GM19351 (cell line): ENCODE results near the gene BEST1.

Source experiments
- ATAC-seq: cut with Tn5 transposase; IDR thresholded peaks from one replicate; pipeline ENCODE4 v1.9.1; 2021; ENCODE audit warnings: mild to moderate bottlenecking, moderate library complexity; ENCODE audit not compliant: unreplicated experiment

The BEST1 gene

GRCh38 chr11:61914471-61915171, 35.5 kb upstream of the BEST1 start:
- ATAC-seq: no peak

- no peak for ATAC-seq
These were observed 33.3 kb upstream of the BEST1 start for GRCh38 chr11:61916737-61917333.

GRCh38 chr11:61917334-61918109, 32.6 kb upstream of the BEST1 start, which contains the start of gene RAB3IL1:
RAB3IL1 (minus strand) TSS chr11:61917566; CDS start chr11:61917367, 199 bp downstream.
- ATAC-seq: no peak

DNA sequence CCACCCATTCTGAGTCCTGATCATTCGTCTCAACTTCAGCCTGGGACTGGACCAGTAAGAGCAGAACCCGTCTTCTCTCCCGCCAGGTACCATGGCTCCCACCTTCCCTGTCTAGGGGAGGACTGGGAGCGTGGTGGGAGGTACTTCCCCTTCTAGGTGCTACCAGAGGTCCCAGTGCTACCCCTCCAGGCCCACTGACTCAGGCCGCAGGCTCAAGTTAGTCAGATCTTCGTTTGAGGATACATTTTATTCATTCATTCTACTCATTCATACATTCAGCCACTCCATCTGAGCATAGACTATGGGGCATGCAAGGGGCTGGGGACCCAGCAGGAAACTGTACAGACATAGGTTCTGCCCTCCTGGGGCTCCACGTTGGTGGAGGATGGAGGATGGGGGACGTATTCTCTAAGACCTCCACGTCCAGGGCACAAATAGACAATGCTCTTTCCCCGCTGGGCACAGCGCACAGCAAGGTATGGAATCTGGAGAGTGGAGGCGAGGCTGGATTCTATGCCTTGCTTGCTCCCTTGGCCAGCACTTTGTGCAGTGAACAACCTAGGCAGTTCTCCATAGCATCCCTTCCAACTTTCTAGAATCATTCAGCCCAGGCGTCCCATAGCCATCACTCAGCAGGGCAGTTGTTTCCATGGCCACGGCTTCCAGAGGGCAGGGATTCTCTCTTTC, 31.8 kb upstream of the BEST1 start:
- ATAC-seq: no peak

GRCh38 chr11:61918938-61919704, 31.0 kb upstream of the BEST1 start:
- ATAC-seq: no peak

GRCh38 chr11:61919705-61920631, 30.2 kb upstream of the BEST1 start:
- ATAC-seq: no peak

DNA sequence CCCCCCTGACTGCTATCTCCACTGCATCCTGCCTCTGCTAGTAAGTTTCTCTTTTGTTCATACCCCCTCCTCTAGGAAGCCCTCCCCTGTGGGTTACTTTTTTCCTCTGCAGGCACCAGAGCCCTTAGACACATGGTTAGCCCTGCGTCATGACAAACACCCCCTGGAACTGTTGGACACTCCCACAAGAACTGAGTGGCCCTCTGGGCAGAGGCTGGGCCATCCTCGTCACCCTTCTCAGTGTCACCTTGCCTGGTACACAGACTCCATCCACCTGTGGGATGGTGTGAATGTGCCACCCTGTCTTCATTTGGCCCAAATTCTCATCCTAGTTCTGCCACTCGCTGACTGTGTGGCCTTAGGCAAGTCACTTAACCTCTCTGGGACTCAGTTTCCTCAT, 28.7 kb upstream of the BEST1 start:
- no peak for ATAC-seq

- ATAC-seq: no peak
These were observed 27.6 kb upstream of the BEST1 start for GRCh38 chr11:61922539-61922938.

DNA sequence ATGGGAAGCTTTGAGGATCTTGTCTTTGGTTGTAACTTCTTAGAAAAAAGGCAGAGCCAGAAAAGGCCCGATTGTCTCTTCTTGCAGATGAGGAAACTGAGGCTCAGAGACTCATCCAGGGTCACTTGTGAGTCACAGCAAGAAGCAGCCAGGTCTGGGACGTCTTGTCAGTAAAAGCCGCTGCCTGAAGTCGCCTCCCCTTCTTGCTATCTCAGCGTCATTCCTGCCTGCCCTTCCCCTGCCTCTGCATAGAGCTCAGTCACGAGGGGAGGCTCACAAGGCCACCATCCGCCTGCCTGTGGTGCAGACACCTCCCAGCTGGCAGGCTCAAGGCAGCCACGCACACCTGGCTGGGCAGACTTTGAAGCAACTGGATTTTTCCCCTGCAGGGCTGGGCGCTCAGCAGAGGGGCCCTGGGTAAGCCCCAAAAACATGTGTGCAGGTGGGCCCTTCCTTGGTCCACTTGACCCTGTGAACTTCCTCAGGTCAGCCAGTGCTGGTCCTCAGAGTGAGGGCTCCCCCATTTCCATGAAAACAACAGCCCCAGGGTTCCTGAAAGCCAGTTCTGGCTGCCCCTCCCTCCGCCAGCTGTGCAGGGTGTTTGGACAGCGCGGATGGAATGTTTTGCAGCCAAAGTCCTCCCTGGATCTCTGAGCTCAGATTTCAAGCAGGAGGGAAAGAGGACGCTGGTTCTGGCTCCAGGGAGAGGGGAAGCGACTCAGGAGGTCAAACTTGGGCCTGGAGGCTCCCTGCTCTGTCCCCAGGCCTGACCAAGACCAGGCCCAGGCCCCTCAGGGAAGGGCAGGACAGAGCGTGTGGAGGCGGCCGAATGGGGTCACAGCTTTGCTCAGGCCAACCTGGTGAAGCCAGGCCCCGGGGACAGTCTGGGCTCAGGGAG, 26.7 kb upstream of the BEST1 start:
- ATAC-seq: no peak

DNA sequence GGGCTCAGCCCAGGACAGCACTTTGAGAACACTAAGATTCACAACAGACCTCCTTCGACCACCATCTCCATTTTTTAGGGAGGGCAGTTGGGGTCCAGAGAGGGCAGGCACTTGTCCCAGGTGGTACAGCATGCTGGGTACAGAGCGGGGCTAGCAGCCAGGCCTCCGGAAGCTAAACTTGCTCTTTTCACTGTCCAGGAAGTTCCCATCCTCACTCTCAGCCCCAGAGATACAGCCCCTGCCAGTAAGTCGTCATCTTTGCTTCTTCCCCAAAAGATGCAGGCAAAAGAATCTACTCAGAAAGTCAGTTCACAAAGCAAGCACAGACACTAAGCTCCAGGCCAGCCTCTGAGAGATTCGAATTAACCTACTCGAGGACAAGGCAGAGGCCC, 26.1 kb upstream of the BEST1 start:
- ATAC-seq: no peak

- ATAC-seq: no peak
These were observed 24.4 kb upstream of the BEST1 start for GRCh38 chr11:61925736-61926135.

DNA sequence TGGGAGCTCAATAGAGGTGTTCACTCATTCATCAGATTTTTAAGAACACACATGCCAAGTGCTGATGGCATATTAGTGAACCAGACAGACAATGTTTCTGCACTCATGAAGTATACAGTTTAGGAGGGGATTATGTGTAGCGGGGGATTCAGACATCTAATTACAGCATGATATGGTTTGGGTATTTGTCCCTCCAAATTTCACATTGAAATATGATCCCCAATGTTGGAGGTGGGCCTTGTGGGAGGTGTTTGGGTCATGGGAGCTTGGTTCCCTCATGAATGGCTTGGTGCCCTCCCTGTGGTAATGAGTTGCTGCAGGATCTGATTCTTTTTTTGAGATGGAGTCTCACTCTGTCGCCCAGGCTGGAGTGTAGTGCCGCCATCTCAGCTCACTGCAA, 23.9 kb upstream of the BEST1 start:
- no peak for ATAC-seq

- no peak for ATAC-seq
These were observed 22.6 kb upstream of the BEST1 start for GRCh38 chr11:61927501-61927900.

DNA sequence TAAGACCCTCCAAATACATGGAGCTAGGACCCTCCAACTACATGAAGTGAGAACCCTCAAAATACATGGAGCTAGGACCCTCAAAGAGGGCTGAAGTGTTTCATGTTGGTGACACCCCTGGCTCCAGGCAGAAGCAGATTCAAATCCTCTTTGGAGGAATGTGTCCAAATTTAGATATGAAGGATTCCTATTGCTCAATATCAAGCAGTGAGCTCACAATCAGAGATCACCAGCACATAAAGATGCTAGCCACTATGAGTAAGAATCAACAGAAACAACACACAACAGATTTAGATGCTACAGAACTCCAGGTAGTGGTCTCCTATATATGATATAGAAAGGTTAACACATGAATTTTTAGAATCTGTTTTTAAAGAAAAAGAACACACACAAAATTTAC, 21.5 kb upstream of the BEST1 start:
- no peak for ATAC-seq

DNA sequence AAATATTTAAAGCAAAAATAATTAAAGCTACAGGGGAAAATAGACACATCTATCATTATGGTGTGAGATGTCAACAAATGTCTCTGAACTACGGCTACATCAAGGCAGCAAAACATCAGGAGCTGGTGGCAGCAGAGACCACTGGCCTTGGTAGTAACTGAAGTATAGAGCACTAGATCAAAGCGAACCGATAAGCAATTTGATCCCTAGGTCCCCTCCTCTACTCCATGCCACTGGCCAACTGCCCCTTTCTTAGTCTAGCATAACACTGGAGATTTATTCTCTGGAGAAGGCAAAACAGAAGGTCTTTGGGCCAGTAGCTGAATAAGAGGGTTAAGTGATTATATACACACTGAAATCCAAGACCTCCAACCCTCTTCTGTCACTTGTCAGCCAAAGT, 19.2 kb upstream of the BEST1 start:
- no peak for ATAC-seq

DNA sequence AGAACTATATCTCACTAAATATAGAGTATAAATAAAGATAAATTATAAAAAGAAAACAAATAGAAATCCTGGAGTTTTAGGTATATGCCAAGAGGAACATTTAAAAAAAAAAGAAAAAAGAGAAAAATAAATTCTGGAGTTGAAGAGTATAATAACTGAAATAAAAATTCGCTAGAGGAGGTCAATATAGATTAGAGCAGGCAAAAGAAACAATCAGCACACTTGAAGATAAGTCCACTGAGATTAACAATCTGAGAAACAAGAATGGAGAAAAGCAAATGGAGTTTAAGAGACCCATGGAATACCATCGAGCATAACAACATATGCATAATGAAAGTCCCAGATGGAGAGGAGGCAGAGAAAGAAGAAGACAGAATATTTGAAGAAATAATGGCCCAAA, 14.3 kb upstream of the BEST1 start:
- ATAC-seq: no peak

GRCh38 chr11:61940466-61940865, 9.7 kb upstream of the BEST1 start:
- ATAC-seq: no peak

DNA sequence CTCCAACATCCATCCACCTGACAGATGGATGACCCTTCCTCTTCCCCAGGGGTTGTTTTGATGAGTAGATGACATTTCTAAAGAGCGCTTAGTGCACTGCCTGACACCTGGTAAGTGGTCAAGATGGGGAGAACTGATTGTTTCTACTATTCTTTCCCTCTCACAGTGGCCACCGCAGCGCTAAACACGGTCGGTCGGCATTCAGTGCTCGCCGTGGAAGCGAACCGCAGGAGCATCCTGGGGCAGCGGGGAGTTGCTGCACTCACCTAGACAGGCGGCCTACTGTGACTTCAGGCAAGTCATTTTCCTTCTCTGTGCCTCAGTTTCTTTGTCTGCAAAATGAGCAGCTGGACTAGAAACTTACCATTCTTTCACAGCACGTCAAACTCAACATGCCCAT, 5.0 kb upstream of the BEST1 start:
- ATAC-seq: no peak

DNA sequence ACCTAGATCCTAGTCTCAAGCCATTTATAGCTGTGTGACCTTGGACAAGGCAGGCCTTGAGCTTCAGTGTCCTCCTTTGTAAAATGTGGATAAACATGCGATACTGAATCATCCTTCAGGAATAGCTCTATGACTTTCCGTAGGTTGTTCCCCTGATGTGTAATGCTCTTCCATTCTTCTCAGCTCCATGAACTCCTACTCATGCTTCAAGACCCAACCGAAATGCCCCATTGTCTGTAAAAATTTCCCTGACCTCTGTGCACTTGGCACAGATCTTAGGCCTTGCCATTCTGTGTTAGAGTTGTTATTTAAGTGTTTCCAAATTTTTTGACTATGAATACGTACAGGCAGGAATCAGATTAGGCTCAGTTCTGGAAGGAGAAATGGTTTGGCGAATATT, 3.3 kb upstream of the BEST1 start:
- ATAC-seq: no peak
